SH-SY5Y (cell line): ENCODE data around the gene ITPR3.

Source experiments
- GATA2 ChIP-seq: IDR thresholded peaks from 2 replicates; pipeline ENCODE4 v1.6.1; 2011; ENCODE audit warnings: mild to moderate bottlenecking, low read depth, low read length
- GATA3 ChIP-seq: IDR thresholded peaks from 2 replicates; pipeline ENCODE4 v1.6.1; 2011; ENCODE audit warnings: low read depth, mild to moderate bottlenecking, low read length, moderate library complexity

DNA sequence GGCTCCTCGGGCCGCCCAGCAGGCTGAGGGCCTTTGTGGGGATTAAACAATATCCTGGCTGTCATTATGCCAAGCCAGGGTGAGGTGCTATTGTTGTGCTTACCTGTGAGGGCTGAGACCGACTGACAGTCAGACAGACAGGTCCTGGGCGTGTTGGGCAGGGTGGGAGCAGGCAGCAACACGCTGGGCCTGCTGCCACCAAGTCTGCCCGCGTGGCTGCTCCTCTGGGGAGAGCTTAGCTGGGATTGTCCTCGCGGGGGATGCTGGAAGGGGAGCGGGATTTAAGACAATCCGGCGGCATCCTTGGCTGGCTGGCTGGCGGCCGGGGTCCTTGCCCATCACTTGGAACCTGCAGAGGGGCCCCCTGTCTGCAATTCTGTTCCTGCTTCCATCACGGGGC, 20.0 kb downstream of the ITPR3 start:
- TF ChIP-seq GATA3 (no peak), GATA2 (no peak)
